ENCODE data around the gene PCDH8. TPM values are rescaled to one million over a fixed set of nuclear protein-coding genes. Genes with fewer than 3 reads are reported as not detected.

The PCDH8 gene
- total RNA-seq, 2 donors from 2014 or later: 0.12 TPM; not detected in 1

Small RNA genes lying within 50 kb of the gene (microRNA-seq; reads per million reads assigned to microRNA genes)
- 0 reads per million in 2 donors for gene MIR759

Other genes starting within 250 kb of the PCDH8 start
- gene HNRNPA1L2, start 206.2 kb downstream of the PCDH8 start, total RNA-seq: 1 to 10 TPM; 2.6 to 3.3 TPM
- 10 to 100 TPM; 39.8 to 41.6 TPM for gene SUGT1, start 195.8 kb downstream of the PCDH8 start, total RNA-seq
- gene CNMD, start 108.8 kb downstream of the PCDH8 start, total RNA-seq: not detected
- gene OLFM4, start 180.2 kb upstream of the PCDH8 start, total RNA-seq: 100 to 1,000 TPM; 235 to 338 TPM

Measured in left colon (tissue), 2 donors.